Measurements from ENCODE around the gene GPR63.
A peak's percentile ranks its signal among the peaks of the same experiment; 100 is the strongest.

The GPR63 gene

DNA sequence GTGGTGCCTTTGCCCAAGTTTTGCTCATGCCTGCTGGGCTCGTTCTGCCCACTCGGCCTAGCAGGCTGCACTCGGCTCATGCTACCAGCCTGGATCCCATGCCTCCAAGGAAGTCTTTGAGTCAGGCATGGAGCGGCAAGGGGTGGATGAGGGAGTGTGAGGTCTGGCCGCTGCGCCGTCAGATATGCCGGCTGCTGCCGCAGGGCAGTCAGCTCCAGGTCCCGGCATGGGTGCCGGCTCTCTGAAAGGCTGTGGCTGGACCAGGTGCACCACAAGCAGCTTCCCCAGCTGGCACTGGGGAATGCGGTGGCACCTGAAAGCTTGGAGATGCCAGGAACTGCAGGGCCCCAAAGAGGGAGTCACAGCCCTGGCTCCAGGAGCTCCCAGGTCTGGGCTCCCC is 75.5 kb downstream of the GPR63 start:
- no peak for DNase-seq

DNA sequence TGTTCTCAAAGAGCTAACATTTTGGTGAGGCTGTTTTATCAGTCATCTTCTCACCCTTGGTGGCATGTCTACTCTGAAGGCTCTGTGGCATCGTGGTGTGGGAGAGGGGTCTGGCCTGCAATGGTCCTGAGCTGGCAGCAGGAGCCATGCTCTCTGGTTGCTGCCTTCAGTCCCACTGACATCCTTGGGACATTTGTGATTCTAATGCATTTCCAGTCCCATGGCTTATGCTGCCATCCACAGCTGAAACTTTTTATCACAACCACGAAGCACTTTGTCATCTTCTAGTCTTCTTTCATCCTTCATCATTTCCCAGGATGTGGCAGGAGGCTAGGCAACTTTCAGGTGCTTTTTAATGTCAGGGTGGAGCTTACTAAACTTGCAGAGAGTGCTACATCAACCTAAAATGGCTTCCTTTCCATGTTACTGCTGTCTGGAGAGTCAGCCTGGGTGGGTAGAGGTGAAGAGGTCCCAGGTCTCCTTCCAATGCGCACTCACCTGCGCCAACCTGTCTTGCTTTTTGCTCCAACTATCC is 77.1 kb downstream of the GPR63 start:
- DNase-seq = peak in 5 of 56 donors; percentile 1 to 15 (median 5)

DNA sequence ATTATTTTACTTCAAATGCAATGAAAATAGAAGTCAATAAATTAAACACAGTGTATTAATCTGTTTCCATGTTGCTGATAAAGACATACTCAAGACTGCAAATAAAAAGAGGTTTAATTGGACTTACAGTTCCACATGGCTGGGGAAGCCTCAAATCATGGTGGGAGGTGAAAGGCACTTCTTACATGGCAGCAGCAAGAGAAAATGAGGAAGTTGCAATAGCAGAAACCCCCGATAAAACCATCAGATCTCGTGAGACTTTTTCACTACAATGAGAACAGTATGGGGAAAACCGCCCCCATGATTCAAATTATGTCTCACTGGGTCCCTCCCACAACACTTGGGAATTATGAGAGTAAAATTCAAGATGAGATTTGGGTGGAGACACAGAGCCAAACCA is 82.2 kb downstream of the GPR63 start:
- DNase-seq = no peak

DNA sequence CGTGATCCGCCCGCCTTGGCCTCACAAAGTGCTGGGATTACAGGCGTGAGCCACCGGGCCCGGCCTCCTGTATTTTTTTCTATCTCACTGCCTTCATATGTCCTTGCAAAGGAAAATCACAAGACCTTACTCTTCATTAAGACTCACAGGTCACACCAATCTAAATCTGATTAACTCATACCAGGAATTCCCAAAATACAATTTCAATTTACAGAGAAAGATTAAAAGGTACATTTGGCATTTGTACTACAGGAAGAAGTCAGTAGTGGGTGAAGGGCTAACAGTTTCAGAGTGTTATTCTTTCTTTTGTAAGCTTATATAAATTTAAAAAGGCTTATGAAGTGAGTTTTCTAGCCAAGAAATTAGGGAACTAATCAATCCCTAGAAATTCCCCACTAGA is 87.4 kb downstream of the GPR63 start:
- DNase-seq = no peak
